Liver (tissue), 9 donors: ENCODE results near the gene SP1. TPM values are rescaled to one million over a fixed set of nuclear protein-coding genes. Genes with fewer than 3 reads are reported as not detected.

Experiments
- DNase-seq: peaks from one replicate; pipeline ENCODE4 v3.0.0-alpha.2; 2017; ENCODE audit warnings: low spot score
- H3K27ac ChIP-seq, 2 donors: one replicate each; pipeline ENCODE4 v1.7.0; 2013; ENCODE audit warnings: inconsistent platforms in 2 of 2, low read length in 2 of 2, control low read depth in 1 of 2, low read depth in 1 of 2, mild to moderate bottlenecking in 1 of 2
- H3K27me3 ChIP-seq, 4 donors: one replicate each; pipeline versions ENCODE4 v1.6.1 to v1.7.0; 2013; ENCODE audit warnings: low read length in 3 of 4, inconsistent platforms in 1 of 4, mild to moderate bottlenecking in 1 of 4, moderate library complexity in 1 of 4; ENCODE audit not compliant: control insufficient read depth in 4 of 4, insufficient read depth in 4 of 4
- H3K36me3 ChIP-seq, 4 donors: one replicate each; pipeline versions ENCODE4 v1.6.1 to v1.7.0; 2013; ENCODE audit warnings: low read length in 3 of 4, mild to moderate bottlenecking in 3 of 4, low read depth in 1 of 4, moderate library complexity in 1 of 4; ENCODE audit not compliant: control insufficient read depth in 4 of 4, insufficient read depth in 3 of 4
- H3K4me1 ChIP-seq, 4 donors: one replicate each; pipeline versions ENCODE4 v1.6.1 to v1.7.0; 2013; ENCODE audit warnings: low read length in 3 of 4, mild to moderate bottlenecking in 3 of 4, moderate library complexity in 1 of 4; ENCODE audit not compliant: control insufficient read depth in 4 of 4, insufficient read depth in 4 of 4
- H3K4me3 ChIP-seq, 3 donors: one replicate each; pipeline versions ENCODE4 v1.6.1 to v1.7.0; 2013; ENCODE audit warnings: low read length in 3 of 3, control low read depth in 1 of 3, low read depth in 1 of 3, mild to moderate bottlenecking in 1 of 3
- H3K9ac ChIP-seq, 2 donors: one replicate each; pipeline ENCODE4 v1.7.0; 2013; ENCODE audit warnings: low read length in 2 of 2, mild to moderate bottlenecking in 2 of 2, moderate library complexity in 2 of 2, control low read depth in 1 of 2, low read depth in 1 of 2
- H3K9me3 ChIP-seq, 4 donors: one replicate each; pipeline versions ENCODE4 v1.6.1 to v1.7.0; 2013; ENCODE audit warnings: low read length in 3 of 4; ENCODE audit not compliant: control insufficient read depth in 4 of 4
- CTCF ChIP-seq: fragments of 150-350 bp; IDR thresholded peaks from 2 replicates; pipeline ENCODE4 v1.5.1; 2017; ENCODE audit warnings: improper control_type of control experiment, low read depth, low read length; ENCODE audit not compliant: missing input control
- FOXA2 ChIP-seq: IDR thresholded peaks from 2 replicates; pipeline ENCODE4 v1.6.1; 2016; ENCODE audit warnings: antibody characterized with exemption
- GABPA ChIP-seq, 2 donors: IDR thresholded peaks in 1 of 2; conservative IDR thresholded peaks in 1 of 2; 2 replicates each; pipeline ENCODE4 v1.6.1; 2016; ENCODE audit warnings: antibody characterized with exemption in 2 of 2, mild to moderate bottlenecking in 1 of 2, moderate library complexity in 1 of 2
- JUND ChIP-seq, 2 donors: IDR thresholded peaks; 2 replicates each; pipeline ENCODE4 v1.6.1; 2016; ENCODE audit warnings: antibody characterized with exemption in 2 of 2
- MAX ChIP-seq: IDR thresholded peaks from 2 replicates; pipeline ENCODE4 v1.6.1; 2016; ENCODE audit warnings: antibody characterized with exemption
- NR2F2 ChIP-seq: IDR thresholded peaks from 2 replicates; pipeline ENCODE4 v1.6.1; 2016; ENCODE audit warnings: antibody characterized with exemption
- REST ChIP-seq: IDR thresholded peaks from 2 replicates; pipeline ENCODE4 v1.6.1; 2016; ENCODE audit warnings: antibody characterized with exemption, mild to moderate bottlenecking
- YY1 ChIP-seq: IDR thresholded peaks from 2 replicates; pipeline ENCODE4 v1.6.1; 2016; ENCODE audit warnings: antibody characterized with exemption, mild to moderate bottlenecking
- WGBS: extraction: QIAGEN DNeasy Blood & Tissue Kit; methylation state at CpG from one replicate; pipeline ENCODE4 v1.1.7; 2013; 5-methylcytosine and 5-hydroxymethylcytosine counted together
- polyA plus RNA-seq, 2 donors: library from polyadenylated mRNA; stranded (reverse) in 1 of 2; unstranded in 1 of 2; fragments of 200-250 nt in 1 of 2; fragments of >200 nt in 1 of 2; fragmentation: Nextera tagmentation in 1 of 2; extraction: Ambion mirVana in 1 of 2; gene quantifications; one replicate each; pipeline versions ENCODE4 v1.2.1 to v1.2.3, GENCODE V29; 2013 to 2015
- total RNA-seq, 2 donors: library from RNA; depleted of rRNA; stranded (reverse); fragments of >200 nt; gene quantifications; one replicate each; pipeline ENCODE4 v1.2.3, GENCODE V29; 2014
- TF ChIP-seq, protein P1 (sequence below): IDR thresholded peaks from 2 replicates; pipeline ENCODE4 v1.6.1; 2016; ENCODE audit warnings: antibody characterized with exemption
- donor health status: healthy.
- donor health status: healthy.
- donor health status: healthy.
- donor health status: healthy.
- donor health status: healthy.

Gene SP1
- total and polyA plus RNA-seq, 4 donors: 3.8 to 36.5 (median 18.2) TPM

DNA sequence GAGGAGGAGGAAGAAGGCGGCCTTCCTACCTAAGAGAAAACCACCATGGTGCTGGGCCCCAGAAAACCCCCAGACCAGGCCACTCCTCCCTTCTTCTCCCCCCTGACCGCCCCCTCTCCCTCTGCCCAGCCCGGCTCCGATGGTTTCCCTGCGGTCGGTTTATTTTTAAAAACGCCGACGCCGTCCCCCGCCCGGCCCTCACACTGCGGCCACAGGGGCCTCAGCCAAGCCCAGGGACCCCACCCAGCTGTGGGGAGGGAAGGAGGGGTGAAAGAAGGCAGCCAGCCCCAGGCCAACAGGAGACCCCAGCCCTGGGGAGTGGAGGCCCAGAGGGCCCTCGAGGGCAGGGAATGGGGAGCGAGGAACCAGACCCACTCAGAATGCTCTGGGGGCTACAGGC lies 47.2 kb upstream of the SP1 start:
- Histone ChIP-seq H3K4me1 (no peaks in the 10 kb centered on the region), H3K9me3 (no peaks in the 10 kb centered on the region), H3K36me3 (no peaks in the 10 kb centered on the region), H3K27ac (no peak overlapping the region), H3K4me3 (no peak overlapping the region), H3K9ac (no peak overlapping the region), H3K27me3 (peaks cover 0 to 2% (median 0%) of the 10 kb centered on the region in 4 donors)
- TF ChIP-seq JUND (IDR thresholded peaks at IDR 0.05) (no peak), NR2F2 (no peak)
- 80% methylated on average over 15 of the region's 15 CpGs for WGBS
- no peak for DNase-seq

GRCh38 chr12:53333289-53333688 lies 46.7 kb upstream of the SP1 start:
- no peak overlapping the region for H3K27ac ChIP-seq
- no peak overlapping the region for H3K9ac ChIP-seq
- H3K36me3 ChIP-seq: no peaks in the 10 kb centered on the region
- H3K4me1 ChIP-seq: no peaks in the 10 kb centered on the region
- H3K9me3 ChIP-seq: no peaks in the 10 kb centered on the region
- TF ChIP-seq MAX: no peak
- TF ChIP-seq NR2F2: no peak
- no peak for TF ChIP-seq CTCF
- TF ChIP-seq, protein P1, sequence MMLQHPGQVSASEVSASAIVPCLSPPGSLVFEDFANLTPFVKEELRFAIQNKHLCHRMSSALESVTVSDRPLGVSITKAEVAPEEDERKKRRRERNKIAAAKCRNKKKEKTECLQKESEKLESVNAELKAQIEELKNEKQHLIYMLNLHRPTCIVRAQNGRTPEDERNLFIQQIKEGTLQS: no peak
- TF ChIP-seq FOXA2: no peak
- TF ChIP-seq REST: no peak
- no peak for TF ChIP-seq GABPA (IDR thresholded peaks at IDR 0.05 in 1 of 2, conservative IDR thresholded peaks at IDR 0.05 in 1 of 2)
- TF ChIP-seq YY1: no peak
- no peak for TF ChIP-seq JUND (IDR thresholded peaks at IDR 0.05)
- no peak for DNase-seq
- 83% methylated on average over 4 of the region's 4 CpGs for WGBS
- H3K27me3 ChIP-seq: peaks cover 0 to 2% (median 0%) of the 10 kb centered on the region in 4 donors
- H3K4me3 ChIP-seq: no peak overlapping the region

DNA sequence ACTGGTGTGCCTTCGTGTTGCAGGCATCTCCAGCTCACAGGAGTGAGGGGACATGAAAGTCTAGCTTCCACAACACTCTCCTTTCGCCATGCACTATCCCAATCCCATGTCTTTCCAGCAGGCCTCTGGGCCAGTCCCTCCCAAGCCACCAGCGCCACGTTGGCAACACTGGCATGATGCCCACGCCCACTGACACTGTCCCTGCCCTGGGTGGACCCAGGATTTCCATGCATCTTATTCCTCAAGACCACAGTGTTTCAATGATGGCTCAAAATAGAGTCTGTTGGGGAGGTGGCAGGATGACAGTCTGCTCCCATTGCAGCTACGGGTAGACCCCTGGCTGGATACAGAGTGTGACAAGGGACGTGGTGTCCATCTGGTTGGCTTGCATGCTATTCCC lies 46.1 kb upstream of the SP1 start:
- Histone ChIP-seq H3K36me3 (no peaks in the 10 kb centered on the region), H3K27ac (no peak overlapping the region), H3K9ac (no peak overlapping the region), H3K4me3 (no peak overlapping the region), H3K27me3 (peaks cover 0 to 2% (median 0%) of the 10 kb centered on the region in 4 donors), H3K4me1 (no peaks in the 10 kb centered on the region), H3K9me3 (no peaks in the 10 kb centered on the region)
- no peak for DNase-seq
- TF ChIP-seq FOXA2 (no peak), REST (no peak)
- WGBS: 74% methylated on average over 7 of the region's 7 CpGs
